GM23338 (cell line): ENCODE data around the gene TEDC2.

Experiments used
- CREB1 ChIP-seq: fragments of 250-450 bp; sonication (Bioruptor Pico); IDR thresholded peaks from 2 replicates; pipeline ENCODE4 v1.5.0; 2020; ENCODE audit warnings: low read depth, mild to moderate bottlenecking, moderate library complexity
- CTCF ChIP-seq, 2 experiments: fragments of 200-600 bp in 1 of 2; sonication (generic) in 1 of 2; conservative IDR thresholded peaks; 2 replicates each; pipeline versions ENCODE4 v1.5.1 to v1.6.1; 2016 to 2017; ENCODE audit warnings: antibody characterized with exemption in 2 of 2, low read depth in 2 of 2, mild to moderate bottlenecking in 2 of 2, moderate library complexity in 1 of 2
- ETS1 ChIP-seq: IDR thresholded peaks from 2 replicates; pipeline ENCODE4 v1.6.1; 2016; ENCODE audit warnings: antibody characterized with exemption
- EZH2 ChIP-seq: fragments of 200-600 bp; sonication (generic); IDR thresholded peaks from one replicate; pipeline ENCODE4 v1.8.0; 2017; ENCODE audit warnings: antibody characterized with exemption, mild to moderate bottlenecking, low read depth; ENCODE audit not compliant: unreplicated experiment
- EZH2phosphoT487 ChIP-seq: fragments of 200-600 bp; sonication (generic); IDR thresholded peaks from one replicate; pipeline ENCODE4 v1.8.1; 2018; ENCODE audit warnings: antibody characterized with exemption; ENCODE audit not compliant: unreplicated experiment
- JUNB ChIP-seq: IDR thresholded peaks from one replicate; pipeline ENCODE4 v1.6.1; 2016; ENCODE audit warnings: antibody characterized with exemption; ENCODE audit not compliant: unreplicated experiment
- NANOG ChIP-seq: IDR thresholded peaks from 2 replicates; pipeline ENCODE4 v1.6.1; 2016; ENCODE audit warnings: antibody characterized with exemption, borderline replicate concordance
- POLR2AphosphoS5 ChIP-seq: IDR thresholded peaks from 2 replicates; pipeline ENCODE4 v1.6.1; 2016; ENCODE audit warnings: antibody characterized with exemption, low read depth
- STAT1 ChIP-seq: IDR thresholded peaks from one replicate; pipeline ENCODE4 v1.6.1; 2016; ENCODE audit warnings: antibody characterized with exemption; ENCODE audit not compliant: unreplicated experiment
- ZNF331 ChIP-seq: fragments of 250-450 bp; sonication (Bioruptor Pico); IDR thresholded peaks from 2 replicates; pipeline ENCODE4 v1.5.0; 2020; ENCODE audit warnings: low read depth, mild to moderate bottlenecking, moderate library complexity
- TF ChIP-seq, protein P1 (sequence below): fragments of 250-450 bp; sonication (Bioruptor Pico); IDR thresholded peaks from 2 replicates; pipeline ENCODE4 v1.5.0; 2020; ENCODE audit warnings: mild to moderate bottlenecking, moderate library complexity
- TF ChIP-seq, protein P2 (sequence below): IDR thresholded peaks from one replicate; pipeline ENCODE4 v1.6.1; 2018; ENCODE audit warnings: antibody characterized with exemption; ENCODE audit not compliant: unreplicated experiment

DNA sequence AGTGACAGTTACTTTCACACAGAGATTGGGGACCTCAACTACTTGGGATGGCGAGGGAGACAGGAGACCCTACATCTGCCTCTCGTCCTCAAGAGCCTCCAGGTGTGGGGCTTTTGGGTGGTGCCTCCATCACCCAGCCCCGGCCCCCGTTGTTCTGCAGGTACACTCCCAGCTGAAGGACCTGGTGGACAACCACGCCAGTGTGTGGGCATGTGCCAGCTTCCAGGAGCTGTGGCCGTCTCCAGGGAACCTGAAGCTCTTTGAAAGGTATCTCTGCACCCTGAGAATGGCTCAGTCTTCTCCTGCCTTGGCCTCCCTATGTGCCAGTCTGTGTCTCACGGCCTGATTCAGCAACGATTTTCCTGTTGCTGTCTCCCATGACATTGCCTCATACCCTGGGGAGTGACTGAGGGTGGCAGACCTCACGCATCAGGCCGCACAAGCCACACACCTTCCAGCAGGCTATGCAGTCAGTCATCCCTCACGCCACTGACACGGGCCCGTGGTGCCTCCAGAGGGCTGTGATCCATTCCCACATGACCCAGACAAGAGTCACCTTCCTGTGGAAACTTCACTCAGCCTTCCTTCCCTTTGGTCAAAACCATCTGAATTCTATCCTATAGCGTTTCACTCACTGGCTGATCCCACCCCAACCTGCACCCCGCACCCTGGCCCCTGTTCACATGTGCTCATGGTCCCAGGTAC is 27.0 kb upstream of the TEDC2 start:
- TF ChIP-seq EZH2 = no peak
- no peak for TF ChIP-seq POLR2AphosphoS5
- TF ChIP-seq CTCF (conservative IDR thresholded peaks at IDR 0.05; ENCODE audit: low read depth in 2 of 2) = no peak
- TF ChIP-seq, protein P1, sequence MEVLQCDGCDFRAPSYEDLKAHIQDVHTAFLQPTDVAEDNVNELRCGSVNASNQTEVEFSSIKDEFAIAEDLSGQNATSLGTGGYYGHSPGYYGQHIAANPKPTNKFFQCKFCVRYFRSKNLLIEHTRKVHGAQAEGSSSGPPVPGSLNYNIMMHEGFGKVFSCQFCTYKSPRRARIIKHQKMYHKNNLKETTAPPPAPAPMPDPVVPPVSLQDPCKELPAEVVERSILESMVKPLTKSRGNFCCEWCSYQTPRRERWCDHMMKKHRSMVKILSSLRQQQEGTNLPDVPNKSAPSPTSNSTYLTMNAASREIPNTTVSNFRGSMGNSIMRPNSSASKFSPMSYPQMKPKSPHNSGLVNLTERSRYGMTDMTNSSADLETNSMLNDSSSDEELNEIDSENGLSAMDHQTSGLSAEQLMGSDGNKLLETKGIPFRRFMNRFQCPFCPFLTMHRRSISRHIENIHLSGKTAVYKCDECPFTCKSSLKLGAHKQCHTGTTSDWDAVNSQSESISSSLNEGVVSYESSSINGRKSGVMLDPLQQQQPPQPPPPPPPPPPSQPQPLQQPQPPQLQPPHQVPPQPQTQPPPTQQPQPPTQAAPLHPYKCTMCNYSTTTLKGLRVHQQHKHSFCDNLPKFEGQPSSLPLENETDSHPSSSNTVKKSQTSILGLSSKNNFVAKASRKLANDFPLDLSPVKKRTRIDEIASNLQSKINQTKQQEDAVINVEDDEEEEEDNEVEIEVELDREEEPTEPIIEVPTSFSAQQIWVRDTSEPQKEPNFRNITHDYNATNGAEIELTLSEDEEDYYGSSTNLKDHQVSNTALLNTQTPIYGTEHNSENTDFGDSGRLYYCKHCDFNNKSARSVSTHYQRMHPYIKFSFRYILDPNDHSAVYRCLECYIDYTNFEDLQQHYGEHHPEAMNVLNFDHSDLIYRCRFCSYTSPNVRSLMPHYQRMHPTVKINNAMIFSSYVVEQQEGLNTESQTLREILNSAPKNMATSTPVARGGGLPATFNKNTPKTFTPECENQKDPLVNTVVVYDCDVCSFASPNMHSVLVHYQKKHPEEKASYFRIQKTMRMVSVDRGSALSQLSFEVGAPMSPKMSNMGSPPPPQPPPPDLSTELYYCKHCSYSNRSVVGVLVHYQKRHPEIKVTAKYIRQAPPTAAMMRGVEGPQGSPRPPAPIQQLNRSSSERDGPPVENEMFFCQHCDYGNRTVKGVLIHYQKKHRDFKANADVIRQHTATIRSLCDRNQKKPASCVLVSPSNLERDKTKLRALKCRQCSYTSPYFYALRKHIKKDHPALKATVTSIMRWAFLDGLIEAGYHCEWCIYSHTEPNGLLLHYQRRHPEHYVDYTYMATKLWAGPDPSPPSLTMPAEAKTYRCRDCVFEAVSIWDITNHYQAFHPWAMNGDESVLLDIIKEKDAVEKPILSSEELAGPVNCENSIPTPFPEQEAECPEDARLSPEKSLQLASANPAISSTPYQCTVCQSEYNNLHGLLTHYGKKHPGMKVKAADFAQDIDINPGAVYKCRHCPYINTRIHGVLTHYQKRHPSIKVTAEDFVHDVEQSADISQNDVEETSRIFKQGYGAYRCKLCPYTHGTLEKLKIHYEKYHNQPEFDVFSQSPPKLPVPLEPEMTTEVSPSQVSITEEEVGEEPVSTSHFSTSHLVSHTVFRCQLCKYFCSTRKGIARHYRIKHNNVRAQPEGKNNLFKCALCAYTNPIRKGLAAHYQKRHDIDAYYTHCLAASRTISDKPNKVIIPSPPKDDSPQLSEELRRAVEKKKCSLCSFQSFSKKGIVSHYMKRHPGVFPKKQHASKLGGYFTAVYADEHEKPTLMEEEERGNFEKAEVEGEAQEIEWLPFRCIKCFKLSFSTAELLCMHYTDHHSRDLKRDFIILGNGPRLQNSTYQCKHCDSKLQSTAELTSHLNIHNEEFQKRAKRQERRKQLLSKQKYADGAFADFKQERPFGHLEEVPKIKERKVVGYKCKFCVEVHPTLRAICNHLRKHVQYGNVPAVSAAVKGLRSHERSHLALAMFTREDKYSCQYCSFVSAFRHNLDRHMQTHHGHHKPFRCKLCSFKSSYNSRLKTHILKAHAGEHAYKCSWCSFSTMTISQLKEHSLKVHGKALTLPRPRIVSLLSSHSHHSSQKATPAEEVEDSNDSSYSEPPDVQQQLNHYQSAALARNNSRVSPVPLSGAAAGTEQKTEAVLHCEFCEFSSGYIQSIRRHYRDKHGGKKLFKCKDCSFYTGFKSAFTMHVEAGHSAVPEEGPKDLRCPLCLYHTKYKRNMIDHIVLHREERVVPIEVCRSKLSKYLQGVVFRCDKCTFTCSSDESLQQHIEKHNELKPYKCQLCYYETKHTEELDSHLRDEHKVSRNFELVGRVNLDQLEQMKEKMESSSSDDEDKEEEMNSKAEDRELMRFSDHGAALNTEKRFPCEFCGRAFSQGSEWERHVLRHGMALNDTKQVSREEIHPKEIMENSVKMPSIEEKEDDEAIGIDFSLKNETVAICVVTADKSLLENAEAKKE (CRISPR knock-in tag) = no peak
- no peak for TF ChIP-seq ZNF331 (CRISPR knock-in tag)
- TF ChIP-seq, protein P2, sequence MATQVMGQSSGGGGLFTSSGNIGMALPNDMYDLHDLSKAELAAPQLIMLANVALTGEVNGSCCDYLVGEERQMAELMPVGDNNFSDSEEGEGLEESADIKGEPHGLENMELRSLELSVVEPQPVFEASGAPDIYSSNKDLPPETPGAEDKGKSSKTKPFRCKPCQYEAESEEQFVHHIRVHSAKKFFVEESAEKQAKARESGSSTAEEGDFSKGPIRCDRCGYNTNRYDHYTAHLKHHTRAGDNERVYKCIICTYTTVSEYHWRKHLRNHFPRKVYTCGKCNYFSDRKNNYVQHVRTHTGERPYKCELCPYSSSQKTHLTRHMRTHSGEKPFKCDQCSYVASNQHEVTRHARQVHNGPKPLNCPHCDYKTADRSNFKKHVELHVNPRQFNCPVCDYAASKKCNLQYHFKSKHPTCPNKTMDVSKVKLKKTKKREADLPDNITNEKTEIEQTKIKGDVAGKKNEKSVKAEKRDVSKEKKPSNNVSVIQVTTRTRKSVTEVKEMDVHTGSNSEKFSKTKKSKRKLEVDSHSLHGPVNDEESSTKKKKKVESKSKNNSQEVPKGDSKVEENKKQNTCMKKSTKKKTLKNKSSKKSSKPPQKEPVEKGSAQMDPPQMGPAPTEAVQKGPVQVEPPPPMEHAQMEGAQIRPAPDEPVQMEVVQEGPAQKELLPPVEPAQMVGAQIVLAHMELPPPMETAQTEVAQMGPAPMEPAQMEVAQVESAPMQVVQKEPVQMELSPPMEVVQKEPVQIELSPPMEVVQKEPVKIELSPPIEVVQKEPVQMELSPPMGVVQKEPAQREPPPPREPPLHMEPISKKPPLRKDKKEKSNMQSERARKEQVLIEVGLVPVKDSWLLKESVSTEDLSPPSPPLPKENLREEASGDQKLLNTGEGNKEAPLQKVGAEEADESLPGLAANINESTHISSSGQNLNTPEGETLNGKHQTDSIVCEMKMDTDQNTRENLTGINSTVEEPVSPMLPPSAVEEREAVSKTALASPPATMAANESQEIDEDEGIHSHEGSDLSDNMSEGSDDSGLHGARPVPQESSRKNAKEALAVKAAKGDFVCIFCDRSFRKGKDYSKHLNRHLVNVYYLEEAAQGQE = no peak
- no peak for TF ChIP-seq EZH2phosphoT487
- TF ChIP-seq JUNB = no peak
- TF ChIP-seq NANOG = no peak
- TF ChIP-seq STAT1 = no peak
- TF ChIP-seq ETS1 = no peak
- TF ChIP-seq CREB1 = no peak
